ENCODE results near the gene KCNIP1. TPM values are rescaled to one million over a fixed set of nuclear protein-coding genes. Genes with fewer than 3 reads are reported as not detected.

Gene KCNIP1
- total RNA-seq, 4 donors from 2014 or later = not detected

DNA sequence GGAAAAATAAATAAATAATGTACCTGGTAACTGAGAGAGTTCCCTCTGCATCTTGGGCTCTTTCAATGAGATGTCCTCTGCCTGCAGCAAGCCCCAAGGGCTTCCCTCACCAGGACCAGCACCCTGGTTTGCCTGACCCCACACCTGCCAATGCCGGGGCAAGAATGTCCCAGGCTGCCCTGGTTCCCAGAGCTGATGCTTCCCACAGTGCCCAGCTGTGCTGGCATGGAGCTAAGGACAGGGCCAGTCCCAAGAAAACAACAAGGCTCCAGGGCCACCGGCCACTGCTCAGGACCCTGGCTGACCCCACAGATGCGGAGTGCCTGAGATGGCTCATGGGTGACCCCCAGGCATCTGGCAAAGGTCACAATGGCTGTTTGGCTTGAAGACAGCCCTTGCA lies 123.5 kb downstream of the KCNIP1 start:
- H3K4me3 ChIP-seq (ENCODE audit: low read depth, poor library complexity, severe bottlenecking) = no peak overlapping the region
- TF ChIP-seq, protein P1, sequence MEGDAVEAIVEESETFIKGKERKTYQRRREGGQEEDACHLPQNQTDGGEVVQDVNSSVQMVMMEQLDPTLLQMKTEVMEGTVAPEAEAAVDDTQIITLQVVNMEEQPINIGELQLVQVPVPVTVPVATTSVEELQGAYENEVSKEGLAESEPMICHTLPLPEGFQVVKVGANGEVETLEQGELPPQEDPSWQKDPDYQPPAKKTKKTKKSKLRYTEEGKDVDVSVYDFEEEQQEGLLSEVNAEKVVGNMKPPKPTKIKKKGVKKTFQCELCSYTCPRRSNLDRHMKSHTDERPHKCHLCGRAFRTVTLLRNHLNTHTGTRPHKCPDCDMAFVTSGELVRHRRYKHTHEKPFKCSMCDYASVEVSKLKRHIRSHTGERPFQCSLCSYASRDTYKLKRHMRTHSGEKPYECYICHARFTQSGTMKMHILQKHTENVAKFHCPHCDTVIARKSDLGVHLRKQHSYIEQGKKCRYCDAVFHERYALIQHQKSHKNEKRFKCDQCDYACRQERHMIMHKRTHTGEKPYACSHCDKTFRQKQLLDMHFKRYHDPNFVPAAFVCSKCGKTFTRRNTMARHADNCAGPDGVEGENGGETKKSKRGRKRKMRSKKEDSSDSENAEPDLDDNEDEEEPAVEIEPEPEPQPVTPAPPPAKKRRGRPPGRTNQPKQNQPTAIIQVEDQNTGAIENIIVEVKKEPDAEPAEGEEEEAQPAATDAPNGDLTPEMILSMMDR (IDR thresholded peaks at IDR 0.05) = no peak
- TF ChIP-seq POLR2A (IDR thresholded peaks at IDR 0.05) = no peak
- DNase-seq (ENCODE audit: low spot score in 2 of 2) = peak in 1 of 2 donors; percentile 80
- 80 to 96% methylated on average over 1 to 3 of the region's 3 CpGs for WGBS, 2 donors
- intact Hi-C loops (cut with DNase I; ENCODE audit: low total_unique reads) = no loop called here

DNA sequence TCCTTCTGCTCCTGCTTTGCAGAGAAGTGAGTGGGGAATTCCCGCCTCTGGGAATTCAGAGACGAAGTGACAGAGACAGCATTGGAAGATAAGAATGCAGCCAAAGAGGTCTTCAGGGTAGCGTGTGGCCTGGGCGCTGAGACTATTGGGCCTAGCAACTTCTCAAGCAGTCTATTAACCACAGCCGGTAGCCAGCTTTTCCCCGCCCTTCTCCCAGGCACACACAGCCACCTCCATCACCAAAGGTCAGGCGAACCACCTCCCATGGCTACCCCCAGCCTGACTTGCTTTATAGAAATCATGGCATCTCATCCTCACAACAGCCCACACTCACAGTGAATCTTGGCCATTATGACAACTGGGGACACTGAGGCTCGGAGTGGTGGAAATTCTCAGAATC lies 124.2 kb downstream of the KCNIP1 start:
- whole genome bisulfite sequencing, 2 donors = 92 to 94% methylated on average over 8 of the region's 8 CpGs
- peak in 1 of 2 donors; percentile 70 for DNase-seq (ENCODE audit: low spot score in 2 of 2)
- intact Hi-C loops (cut with DNase I; ENCODE audit: low total_unique reads) = no loop called here
- TF ChIP-seq POLR2A (IDR thresholded peaks at IDR 0.05) = no peak
- TF ChIP-seq, protein P1 (IDR thresholded peaks at IDR 0.05) = no peak
- H3K4me3 ChIP-seq (ENCODE audit: low read depth, poor library complexity, severe bottlenecking) = no peak overlapping the region

DNA sequence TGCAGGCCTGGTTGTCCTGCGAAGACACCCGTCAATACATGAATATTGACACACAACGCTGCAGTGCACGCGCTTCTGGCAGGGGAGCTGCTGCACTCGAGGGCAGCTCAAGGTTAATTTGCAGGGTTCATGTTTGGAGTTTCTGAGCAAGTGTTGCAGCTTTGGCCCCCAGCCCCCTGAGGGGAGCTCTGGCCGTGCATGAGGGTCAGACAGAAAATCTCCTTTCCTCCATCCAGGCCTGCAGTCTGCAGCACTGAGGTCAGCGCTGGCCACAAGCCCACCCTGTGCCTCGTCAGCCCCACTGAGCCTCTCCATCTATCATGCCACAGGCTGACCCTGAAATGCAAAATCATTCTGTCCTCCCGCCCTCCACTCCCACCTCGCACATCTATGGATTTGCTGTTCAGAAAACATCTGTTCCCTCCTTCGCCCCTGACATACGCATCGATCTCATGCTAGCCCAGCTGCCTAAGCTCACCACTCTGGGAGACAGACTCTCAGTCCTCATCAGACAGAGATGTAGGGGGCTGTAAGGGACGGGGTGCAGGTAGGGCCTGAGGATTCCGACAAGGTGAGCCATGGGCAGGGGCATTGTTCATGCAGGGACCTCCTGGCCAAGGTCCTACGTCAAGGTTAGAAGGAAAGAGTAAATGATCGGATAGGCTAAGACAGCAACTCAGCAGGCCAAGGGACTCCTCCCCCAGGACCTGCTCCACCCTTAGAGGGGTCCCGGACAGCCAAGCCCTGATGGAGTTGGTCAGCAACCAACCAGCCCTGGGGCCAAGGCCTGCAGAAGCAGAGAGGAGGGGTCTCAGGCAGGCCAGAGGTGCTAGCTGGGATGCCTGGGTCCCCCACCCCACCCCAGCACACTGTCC lies 125.1 kb downstream of the KCNIP1 start:
- TF ChIP-seq, protein P1 (IDR thresholded peaks at IDR 0.05) = no peak
- no peak for TF ChIP-seq POLR2A (IDR thresholded peaks at IDR 0.05)
- no peak overlapping the region for H3K4me3 ChIP-seq (ENCODE audit: low read depth, poor library complexity, severe bottlenecking)
- 84 to 92% methylated on average over 19 of the region's 19 CpGs for WGBS, 2 donors
- peak in 1 of 2 donors; percentile 81 for DNase-seq (ENCODE audit: low spot score in 2 of 2)
- intact Hi-C loops (cut with DNase I; ENCODE audit: low total_unique reads) = no loop called here

DNA sequence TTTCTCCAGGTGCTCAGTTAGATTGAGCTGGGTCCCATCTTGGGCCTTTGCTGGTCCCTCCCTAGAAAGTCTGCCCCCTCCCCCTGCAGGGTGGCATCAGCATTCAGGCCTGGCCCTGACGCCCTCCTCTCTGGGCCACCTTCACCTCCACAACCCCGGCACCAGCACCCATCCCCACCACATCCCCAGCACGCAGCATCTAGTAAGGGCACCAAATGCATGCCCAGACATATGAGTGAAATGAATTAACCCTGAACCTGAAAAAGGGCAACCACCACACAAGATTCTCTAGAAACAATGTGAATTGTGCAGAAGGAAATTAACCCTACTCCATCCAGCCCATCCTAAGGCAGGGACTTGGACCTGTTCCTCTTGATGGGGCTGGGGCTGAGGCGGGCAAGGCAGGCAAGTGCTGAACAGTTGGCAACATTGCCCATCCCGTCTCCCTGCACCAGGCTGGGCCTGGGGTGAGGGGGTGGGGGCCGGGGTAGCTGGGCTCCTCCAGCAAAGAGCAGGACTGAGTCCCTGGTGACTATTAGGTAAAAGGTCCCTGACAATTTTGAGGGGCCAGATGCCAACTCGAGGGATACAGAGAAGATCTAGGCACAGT lies 125.9 kb downstream of the KCNIP1 start:
- 79 to 86% methylated on average over 7 of the region's 7 CpGs for WGBS, 2 donors
- no peak overlapping the region for H3K4me3 ChIP-seq (ENCODE audit: low read depth, poor library complexity, severe bottlenecking)
- no peak for TF ChIP-seq POLR2A (IDR thresholded peaks at IDR 0.05)
- TF ChIP-seq, protein P1 (IDR thresholded peaks at IDR 0.05) = no peak
- peak in 1 of 2 donors; percentile 74 for DNase-seq (ENCODE audit: low spot score in 2 of 2)
- intact Hi-C loops (cut with DNase I; ENCODE audit: low total_unique reads) = no loop called here

DNA sequence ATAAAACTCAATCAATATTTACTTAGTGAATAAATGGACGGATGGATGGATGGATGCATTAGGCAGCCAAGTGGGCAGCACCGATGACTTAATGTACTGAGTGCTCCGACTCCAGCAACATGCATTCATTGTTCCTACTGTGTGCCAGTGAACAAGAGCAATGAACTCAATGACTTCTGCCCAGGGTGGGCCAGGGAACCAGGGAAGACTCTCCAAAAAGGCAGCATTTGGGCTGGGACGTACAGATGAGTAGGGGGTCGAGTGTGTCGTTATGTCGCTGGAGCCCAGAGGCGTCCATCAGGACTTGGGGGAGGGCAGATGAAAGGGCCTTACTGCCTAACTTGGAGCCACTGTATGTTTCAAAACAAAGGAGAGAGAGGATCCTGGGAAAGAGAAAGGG lies 126.4 kb downstream of the KCNIP1 start:
- peak in 1 of 2 donors; percentile 64 for DNase-seq (ENCODE audit: low spot score in 2 of 2)

More for the DNA sequence above, 126.4 kb downstream of the KCNIP1 start:
- no peak for TF ChIP-seq POLR2A (IDR thresholded peaks at IDR 0.05)
- TF ChIP-seq, protein P1 (IDR thresholded peaks at IDR 0.05) = no peak
- intact Hi-C loops (cut with DNase I; ENCODE audit: low total_unique reads) = no loop called here
- H3K4me3 ChIP-seq (ENCODE audit: low read depth, poor library complexity, severe bottlenecking) = no peak overlapping the region
- 87 to 92% methylated on average over 8 of the region's 8 CpGs for WGBS, 2 donors
